ENCODE results near the gene USP7.
"Not testable (repeated sequence)": the region's sequence is repeated elsewhere in the genome, so short reads cannot be mapped to it uniquely, and the experiment has no call there.

Gene USP7

GRCh38 chr16:8858994-8859912 lies 104.5 kb downstream of the USP7 start:
- no peak for DNase-seq

- DNase-seq, result no peak
These were observed 107.7 kb downstream of the USP7 start for GRCh38 chr16:8855972-8856371.

- DNase-seq, result no peak
These were observed 108.5 kb downstream of the USP7 start for GRCh38 chr16:8855051-8855786.

GRCh38 chr16:8854298-8854948 lies 109.3 kb downstream of the USP7 start:
- DNase-seq, result no peak

GRCh38 chr16:8853611-8854010 lies 110.1 kb downstream of the USP7 start:
- DNase-seq, result no peak

- DNase-seq, result no peak
These were observed 110.6 kb downstream of the USP7 start for GRCh38 chr16:8853150-8853549.

GRCh38 chr16:8852534-8852933 lies 111.2 kb downstream of the USP7 start:
- no peak for DNase-seq

GRCh38 chr16:8851761-8852403 lies 111.8 kb downstream of the USP7 start:
- DNase-seq, result no peak

GRCh38 chr16:8850279-8850885 lies 113.3 kb downstream of the USP7 start:
- no peak for DNase-seq

GRCh38 chr16:8849411-8850011 lies 114.2 kb downstream of the USP7 start:
- no peak for DNase-seq

GRCh38 chr16:8848939-8849391 lies 114.7 kb downstream of the USP7 start:
- no peak for DNase-seq

GRCh38 chr16:8848231-8848938 lies 115.3 kb downstream of the USP7 start:
- no peak for DNase-seq

GRCh38 chr16:8847623-8848022 lies 116.1 kb downstream of the USP7 start:
- DNase-seq, result no peak

- DNase-seq, result no peak
These were observed 116.6 kb downstream of the USP7 start for GRCh38 chr16:8847145-8847544.

- DNase-seq, result no peak
These were observed 117.2 kb downstream of the USP7 start for GRCh38 chr16:8846401-8846932.

- no peak for DNase-seq
These were observed 117.9 kb downstream of the USP7 start for GRCh38 chr16:8845699-8846298.

- not testable (repeated sequence) for DNase-seq
These were observed 120.4 kb downstream of the USP7 start for GRCh38 chr16:8843296-8843695.

Data from NCI-H446 (cell line).